Activated CD4-positive, alpha-beta T cell treated with anti-CD3 and anti-CD28 coated beads, Interleukin-2, Interleukin-4, amounts not matched to agents 100 ng/mL and 50 ng/mL, durations not matched to agents 16 hours and 8 hours (primary cell): Measurements from ENCODE around the gene IL21R.
A peak's percentile ranks its signal among the peaks of the same experiment; 100 is the strongest.
"Not testable (repeated sequence)": the region's sequence is repeated elsewhere in the genome, so short reads cannot be mapped to it uniquely, and the experiment has no call there.

Source experiments
- DNase-seq: peaks from one replicate; pipeline ENCODE4 v3.0.0-alpha.2; 2020; ENCODE audit warnings: low spot score

IL21R gene

DNA sequence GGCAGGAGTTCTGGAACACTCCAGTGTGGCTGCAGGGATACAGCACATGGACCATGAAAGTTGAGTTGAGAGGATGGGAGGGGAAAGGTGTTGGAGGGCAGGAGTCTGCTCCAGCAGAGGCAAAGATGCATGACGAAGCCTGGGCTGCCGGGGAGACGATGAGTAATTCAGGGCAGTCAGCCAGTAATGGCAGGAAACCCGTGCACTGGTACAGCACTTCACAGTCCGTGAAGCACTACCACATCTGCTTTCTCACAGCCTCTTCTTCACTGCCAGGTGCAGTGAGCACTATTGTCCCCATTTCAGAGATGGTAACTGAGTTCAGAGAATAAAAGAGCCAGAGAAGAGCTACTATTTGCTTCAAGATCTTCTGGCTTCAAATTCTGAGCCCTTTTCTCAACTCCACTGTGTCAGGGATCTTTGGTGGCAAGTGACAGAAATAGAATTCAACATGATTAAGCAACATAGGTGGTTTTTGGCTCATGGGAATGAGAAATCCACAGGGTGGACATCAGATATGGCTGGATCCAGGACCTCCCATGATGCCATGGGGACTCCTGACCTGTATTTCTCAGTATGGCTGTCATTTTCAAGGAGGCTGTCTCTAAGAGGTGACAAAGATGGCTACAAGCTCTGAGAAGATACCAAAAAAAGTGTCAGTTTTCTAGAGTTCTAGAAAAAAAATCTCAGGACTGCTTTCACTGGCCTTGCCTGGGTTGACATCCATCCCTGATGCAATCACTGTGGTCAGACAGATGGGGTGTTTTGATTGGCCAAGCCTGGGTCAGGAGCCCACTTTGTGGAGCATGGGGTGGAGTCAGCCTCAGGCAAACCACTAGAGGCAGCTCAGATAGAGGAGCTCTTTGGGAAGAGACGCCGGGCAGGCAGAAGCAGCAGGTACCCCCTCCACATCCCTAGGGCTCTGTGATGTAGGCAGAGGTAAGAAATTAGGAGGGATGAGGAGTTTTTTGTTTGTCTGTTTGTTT is 24.7 kb downstream of the IL21R start:
- DNase-seq = peak; percentile 92

DNA sequence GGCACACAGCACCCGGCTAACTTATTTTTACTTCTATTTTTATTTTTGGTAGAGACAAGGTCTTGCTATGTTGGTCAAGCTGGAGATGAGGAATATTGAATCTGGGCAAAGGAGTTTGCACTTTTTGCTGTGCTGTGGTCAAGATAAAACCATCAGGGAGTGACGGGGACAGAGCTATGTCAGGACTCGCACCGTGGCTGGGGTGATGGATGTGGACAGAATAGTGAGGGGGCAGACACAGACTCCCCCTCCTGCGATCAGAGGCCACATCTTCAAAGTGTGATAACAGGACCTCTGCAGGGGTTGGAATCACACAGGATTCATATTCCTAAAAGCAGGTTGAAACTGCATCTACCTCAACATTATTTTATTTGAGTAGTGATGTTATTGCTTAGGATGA is 25.6 kb downstream of the IL21R start:
- DNase-seq = no peak

DNA sequence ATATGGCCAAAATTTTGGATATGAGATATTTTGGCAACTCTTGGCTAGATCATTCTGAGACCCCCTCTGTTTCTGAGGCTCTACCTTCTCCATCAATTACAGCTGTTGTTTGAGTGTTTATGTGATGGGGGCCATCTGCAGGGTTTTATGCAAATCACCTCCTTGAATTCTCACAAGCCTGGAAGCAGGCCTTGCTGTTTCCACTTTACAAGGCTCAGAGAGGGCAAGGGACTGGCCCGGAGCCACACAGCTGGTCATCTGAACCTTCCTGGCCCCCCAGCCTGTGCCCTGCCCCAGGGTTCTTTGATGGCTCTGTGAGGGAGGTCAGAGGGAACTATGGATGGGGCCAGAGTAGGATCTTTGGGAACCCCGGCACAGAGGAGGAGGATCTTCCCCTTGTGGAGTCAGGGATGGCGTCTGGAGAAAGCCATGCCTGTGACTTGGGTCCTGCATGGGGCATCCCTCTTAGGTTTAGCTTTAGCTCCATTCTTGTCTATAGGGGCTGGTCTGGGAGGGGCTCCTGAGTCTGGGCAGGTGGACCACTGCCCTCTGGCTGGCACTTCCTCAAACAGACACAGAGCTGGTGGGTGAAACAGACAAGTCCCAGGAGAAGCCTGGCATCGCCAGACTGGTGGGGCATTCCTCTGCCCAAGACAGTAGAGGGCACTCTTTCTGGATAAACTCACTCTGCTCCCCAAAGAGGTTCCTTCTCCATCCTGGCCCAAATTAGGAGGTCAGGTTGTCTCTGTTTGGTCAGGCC is 26.2 kb downstream of the IL21R start:
- no peak for DNase-seq

DNA sequence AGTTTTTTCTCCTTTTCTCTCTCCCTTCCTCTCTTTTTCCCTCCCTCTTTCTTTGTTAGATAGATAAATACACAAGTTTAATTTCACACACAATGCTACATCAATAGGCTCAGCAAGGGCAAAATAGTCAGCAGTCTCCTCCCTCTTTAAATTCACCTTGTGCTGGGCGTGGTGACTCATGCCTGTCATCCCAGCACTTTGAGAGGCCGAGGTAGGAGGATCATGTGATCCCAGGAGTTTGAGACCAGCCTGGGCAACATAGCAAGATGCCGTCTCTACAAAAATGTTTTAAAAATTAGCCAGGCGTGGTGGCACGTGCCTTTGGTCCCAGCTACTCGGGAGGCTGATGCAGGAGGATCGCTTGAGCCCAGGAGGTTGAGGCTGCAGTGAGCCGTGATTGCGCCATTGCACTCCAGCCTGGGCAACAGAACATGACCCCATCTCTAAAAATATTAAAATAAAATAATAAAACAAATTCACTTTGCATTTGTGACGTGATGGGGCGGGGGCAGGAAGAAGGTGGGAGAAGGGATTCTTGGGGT is 27.4 kb downstream of the IL21R start:
- DNase-seq = no peak

DNA sequence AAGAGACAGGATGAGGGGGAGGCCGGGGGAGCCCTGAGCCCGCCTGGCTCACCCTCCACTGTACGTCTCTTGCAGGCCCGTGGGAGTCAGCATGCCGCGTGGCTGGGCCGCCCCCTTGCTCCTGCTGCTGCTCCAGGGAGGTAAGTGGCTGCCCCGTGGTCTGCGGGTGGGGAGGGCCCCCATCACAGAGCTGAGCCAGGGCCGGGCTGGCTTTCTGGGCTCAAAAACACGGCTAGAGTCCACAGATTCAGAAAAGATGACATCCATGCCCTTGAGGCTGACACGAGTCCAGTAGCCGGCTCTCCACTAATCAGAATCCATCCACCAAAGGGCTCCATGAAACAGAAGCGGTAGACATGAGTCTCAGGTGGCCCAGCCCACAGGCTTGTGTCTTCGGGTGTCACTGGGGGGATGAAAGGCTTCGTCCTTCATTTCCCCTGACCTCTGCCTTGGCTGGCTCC is 28.0 kb downstream of the IL21R start:
- no peak for DNase-seq

DNA sequence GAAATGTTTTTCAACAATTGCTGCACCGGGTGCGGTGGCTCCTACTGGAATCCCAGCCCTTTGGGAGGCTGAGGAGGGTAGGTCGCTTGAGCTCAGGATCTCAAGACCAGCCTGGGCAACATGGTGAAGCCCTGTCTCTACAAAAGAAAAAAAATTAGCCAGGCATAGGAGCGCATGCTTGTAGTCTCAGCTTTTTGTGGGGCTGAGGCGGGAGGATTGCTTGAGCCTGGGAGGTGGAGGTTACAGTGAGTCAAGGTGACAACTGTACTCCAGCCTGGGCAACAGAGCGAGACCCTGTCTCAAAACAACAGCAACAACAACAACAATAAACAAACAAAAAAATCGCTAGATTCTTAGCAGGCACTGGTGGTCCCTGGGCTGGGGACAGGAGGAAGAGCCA is 28.5 kb downstream of the IL21R start:
- no peak for DNase-seq

DNA sequence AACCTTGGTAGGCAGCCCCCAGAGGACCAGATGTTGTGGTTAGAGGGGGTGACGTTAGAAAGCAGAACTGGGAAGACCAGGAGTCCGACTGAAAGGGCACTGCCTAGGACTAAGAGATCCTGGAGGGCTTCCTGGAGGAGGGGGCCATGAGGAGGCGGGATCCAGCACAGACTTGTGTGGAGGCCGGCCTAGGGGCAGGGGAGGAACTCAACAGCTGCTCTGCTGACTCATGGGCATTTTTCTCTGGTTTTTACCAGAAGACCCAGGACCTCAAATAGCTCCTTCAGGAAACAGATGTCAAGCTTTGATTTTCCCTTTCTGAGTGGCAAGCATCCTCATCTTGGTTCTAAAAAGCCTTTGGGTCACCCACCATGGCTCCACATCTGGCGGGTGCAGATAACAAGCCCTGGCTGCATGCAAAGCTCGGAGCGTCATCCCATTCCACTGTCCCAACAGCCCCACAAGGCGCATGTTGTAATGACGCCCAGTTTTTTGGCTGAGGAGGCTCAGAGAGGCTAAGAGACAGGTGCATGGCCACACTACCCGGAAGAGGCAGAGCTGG is 29.0 kb downstream of the IL21R start:
- DNase-seq = peak; percentile 23

DNA sequence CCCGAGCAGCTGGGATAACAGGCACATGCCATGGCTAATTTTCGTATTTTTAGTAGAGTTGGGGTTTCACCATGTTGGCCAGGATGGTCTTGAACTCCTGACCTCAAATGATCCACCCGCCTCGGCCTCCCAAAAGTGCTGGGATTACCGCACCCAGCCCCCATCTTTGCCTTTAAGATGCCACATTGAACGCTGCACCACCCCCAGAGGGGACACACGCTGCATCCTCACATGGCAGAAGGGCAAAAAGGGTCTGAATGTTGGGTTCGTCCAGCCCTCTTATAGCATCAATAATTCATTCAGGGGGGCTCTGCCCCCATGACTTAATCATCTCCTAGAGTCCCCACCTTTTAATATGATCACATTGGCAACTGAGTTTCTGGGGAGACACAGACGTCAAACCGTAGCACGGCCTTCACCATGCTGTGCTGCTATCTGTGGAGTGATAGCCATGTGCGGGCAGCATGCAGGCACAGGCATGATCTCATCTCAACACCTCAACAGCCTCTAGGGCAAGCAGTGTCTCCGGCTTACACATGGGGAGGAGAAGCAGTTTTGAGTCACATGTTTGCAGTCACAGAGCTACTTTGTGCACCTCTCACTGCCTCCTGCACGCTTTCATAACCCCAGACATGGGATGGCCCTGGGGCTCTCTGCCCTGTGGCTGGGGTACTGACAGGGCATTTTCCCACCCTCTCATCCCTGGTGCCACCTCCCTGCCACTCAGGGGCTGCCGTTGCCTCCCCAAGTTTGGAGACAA is 30.0 kb downstream of the IL21R start:
- DNase-seq = no peak

DNA sequence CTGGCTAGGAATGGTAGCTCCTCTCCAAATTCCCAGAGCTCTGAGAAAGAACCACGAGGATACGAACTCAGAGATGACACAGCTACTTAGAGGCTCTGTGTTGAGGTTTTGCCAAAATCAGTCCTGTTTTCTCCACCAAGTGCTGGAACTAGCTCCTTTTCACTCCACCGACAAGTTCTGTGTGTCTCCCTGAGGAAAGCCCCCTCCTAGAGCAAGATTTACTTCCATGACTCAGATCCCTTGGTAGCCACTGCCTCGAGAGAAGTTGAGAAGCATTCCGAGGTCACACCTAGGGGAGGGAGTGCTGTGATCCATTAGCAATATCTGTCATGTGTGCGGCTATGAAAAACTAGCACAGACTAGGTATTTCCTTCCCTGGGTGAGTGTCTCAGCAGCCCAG is 30.6 kb downstream of the IL21R start:
- no peak for DNase-seq

DNA sequence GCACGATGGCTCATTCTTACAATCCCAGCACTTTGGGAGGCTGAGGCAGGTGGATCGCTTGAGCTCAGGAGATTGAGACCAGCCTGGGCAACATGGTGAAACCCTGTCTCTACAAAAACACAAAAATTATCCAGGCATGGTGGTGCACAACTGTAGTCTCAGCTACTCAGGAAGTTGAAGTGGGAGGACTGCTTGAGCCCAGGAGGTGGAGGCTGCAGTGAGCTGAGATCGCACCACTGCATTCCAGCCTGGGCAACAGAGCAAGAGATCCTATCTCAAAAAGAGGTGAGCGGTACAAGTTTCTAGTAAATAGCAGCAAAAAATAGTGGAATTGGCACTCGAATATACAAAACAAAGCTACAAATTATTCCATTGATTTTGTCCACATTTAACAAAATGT is 31.2 kb downstream of the IL21R start:
- not testable (repeated sequence) for DNase-seq

DNA sequence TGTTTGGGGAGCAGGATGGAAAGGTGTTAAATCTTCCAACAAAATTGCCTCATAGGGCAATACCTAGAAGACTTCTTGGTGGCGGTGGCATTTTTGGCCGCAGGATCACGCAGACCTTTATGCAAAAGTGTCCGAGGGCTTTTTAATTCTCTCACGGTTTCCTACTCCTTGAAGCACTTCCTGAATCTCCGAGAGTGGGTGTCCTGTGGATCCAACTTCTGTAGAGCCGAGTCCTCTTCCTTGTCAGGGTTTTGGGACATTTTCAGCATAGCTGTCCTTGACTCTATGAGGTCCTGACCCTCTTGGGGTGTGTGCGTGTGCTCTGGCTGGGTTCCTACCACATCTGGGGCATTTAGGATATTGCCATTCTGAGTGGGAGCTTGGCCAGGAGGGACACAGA is 31.7 kb downstream of the IL21R start:
- DNase-seq = no peak

DNA sequence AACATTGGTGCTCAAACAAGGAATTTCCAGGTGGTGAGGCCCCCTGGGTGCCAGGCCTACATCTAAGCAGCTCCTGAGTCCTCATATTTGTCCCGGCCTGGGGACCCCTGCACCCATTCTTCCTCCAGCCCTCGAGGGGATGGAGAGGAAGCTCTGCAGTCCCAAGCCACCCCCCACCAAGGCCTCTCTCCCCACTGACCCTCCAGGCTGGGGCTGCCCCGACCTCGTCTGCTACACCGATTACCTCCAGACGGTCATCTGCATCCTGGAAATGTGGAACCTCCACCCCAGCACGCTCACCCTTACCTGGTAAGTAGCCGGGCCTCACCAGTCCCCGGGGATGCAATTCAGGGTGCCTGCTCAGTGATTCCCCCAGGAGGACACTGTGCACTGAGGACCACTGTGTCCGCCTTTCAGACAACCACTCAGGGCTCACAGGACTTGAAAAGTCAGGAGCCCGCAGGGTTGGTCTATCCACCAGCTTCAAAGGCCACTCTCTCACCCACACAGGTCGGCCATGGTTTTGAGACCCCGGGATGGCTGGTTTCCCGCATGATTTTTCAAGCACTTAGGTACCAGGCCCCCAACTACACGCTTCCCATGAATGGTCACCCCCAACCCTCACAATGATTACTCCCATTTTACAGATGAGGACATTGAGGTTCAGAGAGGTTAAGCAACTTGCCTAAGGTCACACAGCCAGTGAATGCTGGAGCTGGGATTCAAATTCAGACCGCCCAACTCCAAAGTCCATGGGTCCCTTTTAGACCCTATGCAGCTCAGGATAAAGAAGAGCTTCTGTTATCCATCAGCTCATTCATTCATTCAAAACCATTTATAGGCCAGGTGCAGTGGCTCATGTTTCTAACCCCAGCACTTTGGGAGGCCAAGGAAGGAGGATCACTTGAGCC is 32.4 kb downstream of the IL21R start:
- no peak for DNase-seq

DNA sequence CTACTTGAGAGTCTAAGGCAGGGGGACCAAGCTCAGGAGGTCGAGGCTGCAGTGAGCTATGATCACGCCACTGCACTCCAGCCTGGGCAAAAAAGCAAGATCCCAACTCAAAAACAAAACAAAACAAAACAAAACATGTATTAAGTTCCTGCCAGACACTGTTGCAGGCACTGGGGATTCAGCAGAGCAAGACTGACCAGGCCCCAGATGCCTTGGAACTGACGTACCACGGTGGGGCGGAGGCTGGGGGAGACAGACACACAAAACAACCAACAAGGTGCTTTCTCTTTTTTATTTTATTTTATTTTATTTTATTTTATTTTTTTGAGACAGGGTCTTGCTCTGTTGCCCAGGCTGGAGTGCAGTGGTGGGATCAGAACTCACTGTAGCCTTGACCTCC is 33.2 kb downstream of the IL21R start:
- DNase-seq = not testable (repeated sequence)

DNA sequence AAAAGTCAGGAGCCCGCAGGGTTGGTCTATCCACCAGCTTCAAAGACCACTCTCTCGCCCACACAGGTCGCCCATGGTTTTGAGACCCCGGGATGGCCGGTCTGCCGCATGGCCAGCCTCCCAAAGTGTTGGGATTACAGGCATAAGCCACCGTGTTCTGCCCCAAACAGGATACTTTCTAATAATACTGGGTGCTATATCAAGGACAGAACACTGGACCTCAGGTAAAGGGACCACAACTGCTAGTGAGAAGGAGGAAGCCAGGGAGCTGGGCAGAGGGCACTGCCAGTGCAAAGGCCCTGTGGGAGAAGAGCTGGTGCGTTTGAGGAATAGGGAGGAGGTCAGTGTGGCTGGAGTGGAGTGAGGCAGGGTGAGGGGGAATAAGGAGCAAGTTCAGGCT is 34.1 kb downstream of the IL21R start:
- DNase-seq = no peak

DNA sequence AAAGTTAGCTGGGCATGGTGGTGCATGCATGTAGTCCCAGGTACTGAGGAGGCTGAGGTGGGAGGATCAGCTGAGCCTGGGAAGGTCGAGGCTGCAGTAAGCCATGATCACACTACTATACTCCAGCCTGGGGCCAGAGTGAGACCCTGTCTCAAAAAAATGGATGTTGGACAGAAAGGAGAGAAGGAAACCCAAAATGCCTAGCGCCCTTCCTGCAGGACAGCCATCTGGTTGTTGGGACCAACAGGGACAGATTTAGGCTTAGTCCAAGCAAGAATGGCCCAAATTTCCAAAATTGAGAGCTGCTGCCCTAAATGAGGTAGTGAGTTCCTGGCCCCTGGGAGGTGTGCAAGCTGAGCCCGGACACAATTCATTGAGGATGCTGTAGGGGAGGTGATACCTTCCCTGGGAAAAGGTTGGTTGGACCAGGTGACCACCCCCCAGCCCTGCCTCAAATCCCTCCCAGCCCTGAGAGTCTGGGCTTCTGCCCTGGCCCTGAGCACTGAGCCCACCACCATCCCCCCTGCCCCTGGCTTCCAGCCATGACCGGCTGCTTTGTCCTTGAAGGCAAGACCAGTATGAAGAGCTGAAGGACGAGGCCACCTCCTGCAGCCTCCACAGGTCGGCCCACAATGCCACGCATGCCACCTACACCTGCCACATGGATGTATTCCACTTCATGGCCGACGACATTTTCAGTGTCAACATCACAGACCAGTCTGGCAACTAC is 35.1 kb downstream of the IL21R start:
- no peak for DNase-seq

DNA sequence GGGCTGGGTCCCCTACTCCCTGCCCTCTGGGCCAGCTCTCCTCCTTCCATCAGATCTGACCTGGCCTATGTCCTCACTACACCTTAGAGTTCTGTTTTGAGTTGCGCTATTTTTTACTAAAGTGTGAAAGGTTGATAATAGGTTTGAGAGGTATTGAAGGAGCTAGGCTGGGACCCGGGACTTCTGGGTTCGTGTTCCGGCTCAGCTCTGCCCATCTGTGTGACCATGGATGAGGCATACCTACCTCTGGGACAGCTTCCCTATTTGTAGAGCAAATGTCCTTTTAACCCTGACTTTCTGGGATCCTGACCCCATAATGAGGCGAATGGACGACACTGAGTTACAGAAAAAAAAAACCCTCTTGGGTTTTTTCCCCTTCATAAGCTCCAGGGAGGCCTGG is 36.0 kb downstream of the IL21R start:
- no peak for DNase-seq

DNA sequence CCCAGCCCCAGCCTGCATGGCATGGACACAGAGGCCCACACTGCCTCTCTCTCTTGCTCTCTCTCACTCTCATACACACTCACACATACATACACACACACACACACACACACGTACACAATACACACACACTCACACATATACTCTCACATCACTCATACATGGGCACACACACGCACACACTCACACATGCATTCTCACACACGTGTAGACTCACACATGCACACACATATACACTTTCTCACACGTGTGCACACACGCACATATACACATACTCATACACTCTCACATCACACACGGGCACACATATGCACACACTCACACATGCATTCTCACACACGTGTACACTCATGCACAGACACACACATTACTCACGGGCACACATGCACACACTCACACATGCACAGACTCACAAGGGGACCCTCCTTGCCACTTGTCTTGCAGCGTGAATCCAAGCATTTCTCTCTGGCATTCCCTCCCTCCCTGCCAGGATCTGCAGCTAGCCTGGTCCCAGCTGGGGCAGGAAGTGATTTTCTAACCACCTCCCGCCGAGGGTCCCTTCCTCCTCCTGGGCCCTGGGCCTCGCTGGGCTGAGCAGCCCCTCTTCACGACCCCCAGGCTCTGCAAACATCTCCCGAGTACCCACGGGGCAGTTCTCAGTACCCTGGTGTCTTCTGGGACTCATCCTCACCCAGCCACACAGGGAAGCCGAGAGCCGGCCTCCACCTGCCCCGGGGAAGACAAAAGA is 37.5 kb downstream of the IL21R start:
- DNase-seq = no peak

DNA sequence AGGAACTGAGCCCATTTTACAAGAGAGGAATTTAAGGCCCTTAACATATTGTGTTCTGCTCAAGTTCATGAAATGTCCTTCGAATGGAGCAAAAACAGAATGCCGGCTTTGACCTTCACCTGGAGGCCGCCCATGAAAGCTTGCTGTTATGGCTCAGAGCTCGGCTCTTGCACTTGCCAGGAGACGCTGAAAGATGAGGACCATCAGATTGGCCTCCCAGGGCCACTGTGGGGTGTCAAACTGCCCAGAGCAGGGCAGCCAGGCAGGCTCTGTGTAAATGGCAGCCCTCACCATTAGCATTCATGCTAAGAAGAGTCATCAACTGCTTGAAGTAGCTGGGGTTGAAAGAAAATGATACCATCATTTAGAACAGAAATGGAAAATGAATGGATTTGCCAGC is 39.3 kb downstream of the IL21R start:
- no peak for DNase-seq

DNA sequence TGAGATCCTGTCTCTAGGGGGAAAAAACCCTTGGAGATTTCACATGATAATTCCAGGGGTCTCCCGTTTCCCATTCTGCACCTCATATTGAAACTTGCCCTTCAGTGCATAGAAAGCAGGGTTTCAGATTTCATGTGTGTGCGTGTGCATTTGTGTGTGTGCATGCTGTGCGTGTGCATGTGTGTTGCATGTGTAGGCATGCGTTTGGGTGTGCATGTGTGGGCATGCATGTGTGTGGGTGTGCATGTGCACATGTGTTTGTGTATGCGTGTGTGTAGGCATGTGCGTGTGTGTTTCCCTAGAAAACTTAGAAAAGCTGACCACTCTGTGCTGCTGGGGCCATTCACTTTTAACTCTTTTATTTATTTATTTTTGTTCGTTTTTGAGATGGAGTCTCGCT is 40.0 kb downstream of the IL21R start:
- no peak for DNase-seq
